ENCODE results near the gene POMGNT1.
A peak's percentile ranks its signal among the peaks of the same experiment; 100 is the strongest.

GRCh38 chr1:46166521-46167462 lies 31.4 kb downstream of the POMGNT1 start:
- no peak for TF ChIP-seq CTCF (IDR thresholded peaks at IDR 0.05)
- TF ChIP-seq POLR2AphosphoS5 (IDR thresholded peaks at IDR 0.05) = peak; percentile 21 to 48 (median 33)
